Measurements from ENCODE around the gene HS6ST3. TPM values are rescaled to one million over a fixed set of nuclear protein-coding genes. Genes with fewer than 3 reads are reported as not detected.

The HS6ST3 gene
- total and polyA plus RNA-seq, 12 donors, result 2.1 to 27.1 (median 6.2) TPM

DNA sequence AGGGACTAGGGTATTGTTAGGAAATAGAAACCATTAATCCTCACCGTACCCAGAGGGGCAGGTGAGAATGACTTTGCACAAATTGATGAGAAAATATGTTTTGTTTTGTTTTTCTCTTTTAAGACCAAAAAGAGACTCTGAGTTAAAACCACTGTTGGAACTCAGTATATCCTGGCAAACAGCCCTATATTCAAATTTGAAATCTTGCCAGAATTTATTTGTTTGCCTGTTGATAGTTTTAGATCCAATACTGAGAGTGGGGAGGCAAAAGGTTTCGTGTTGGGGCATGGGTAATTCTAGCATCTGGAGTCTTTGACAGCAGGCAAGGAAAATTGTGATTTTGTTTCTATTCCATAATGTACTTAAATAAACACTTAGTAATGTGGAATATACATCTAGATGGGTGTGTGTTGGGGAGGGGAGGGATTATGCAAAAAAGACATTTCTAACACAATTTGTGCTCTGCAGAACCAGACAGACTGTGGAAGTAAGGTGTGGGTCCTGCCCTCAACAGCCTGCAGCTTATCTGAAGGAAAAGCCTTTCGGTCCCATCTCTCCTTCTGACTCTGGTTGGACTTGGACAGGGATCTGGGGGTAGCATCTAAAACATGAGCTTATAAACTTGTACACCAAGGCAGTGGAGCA lies 713.7 kb downstream of the HS6ST3 start:
- no peak for DNase-seq
- intact Hi-C loops (cut with DNase I), result loop anchor here in 1 of 2 donors (10.0 kb wide), 1 partner anchor 789 kb away; no protein-coding TSS in a partner anchor
- H3K27me3 ChIP-seq, result no peaks in the 10 kb centered on the region
- WGBS, 4 donors, result 87 to 93% (median 89%) methylated on average over 3 of the region's 3 CpGs
- H3K4me1 ChIP-seq (replicated peaks in 1 of 2), result no peaks in the 10 kb centered on the region
- no peak for TF ChIP-seq POLR2A (IDR thresholded peaks at IDR 0.05)
- TF ChIP-seq, protein P1, sequence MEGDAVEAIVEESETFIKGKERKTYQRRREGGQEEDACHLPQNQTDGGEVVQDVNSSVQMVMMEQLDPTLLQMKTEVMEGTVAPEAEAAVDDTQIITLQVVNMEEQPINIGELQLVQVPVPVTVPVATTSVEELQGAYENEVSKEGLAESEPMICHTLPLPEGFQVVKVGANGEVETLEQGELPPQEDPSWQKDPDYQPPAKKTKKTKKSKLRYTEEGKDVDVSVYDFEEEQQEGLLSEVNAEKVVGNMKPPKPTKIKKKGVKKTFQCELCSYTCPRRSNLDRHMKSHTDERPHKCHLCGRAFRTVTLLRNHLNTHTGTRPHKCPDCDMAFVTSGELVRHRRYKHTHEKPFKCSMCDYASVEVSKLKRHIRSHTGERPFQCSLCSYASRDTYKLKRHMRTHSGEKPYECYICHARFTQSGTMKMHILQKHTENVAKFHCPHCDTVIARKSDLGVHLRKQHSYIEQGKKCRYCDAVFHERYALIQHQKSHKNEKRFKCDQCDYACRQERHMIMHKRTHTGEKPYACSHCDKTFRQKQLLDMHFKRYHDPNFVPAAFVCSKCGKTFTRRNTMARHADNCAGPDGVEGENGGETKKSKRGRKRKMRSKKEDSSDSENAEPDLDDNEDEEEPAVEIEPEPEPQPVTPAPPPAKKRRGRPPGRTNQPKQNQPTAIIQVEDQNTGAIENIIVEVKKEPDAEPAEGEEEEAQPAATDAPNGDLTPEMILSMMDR (IDR thresholded peaks at IDR 0.05), result no peak
- H3K27ac ChIP-seq, result no peak overlapping the region
- H3K36me3 ChIP-seq (replicated peaks in 1 of 2), result no peaks in the 10 kb centered on the region
- H3K9me3 ChIP-seq (replicated peaks in 1 of 3), result no peaks in the 10 kb centered on the region
- no peak overlapping the region for H3K4me3 ChIP-seq

DNA sequence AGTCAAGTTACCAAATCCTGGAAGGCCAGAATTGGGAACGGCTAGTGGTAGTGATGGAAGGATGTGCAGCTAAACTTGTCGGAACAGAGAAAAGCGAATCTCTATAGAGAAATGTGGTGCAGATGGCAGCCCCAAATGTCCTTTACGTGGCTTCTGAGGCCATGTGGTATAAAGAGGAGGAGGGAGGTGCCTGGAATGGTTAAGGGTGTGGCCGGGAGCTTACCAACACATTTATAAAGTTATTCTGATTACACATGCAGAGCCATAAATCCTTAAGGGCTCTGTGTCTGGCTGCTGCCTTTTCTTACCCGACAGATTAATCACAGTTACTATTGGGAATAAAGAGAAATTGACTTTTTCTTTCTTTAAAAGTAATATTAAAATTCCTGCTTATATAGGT lies 714.3 kb downstream of the HS6ST3 start:
- Histone ChIP-seq H3K4me3 (no peak overlapping the region), H3K36me3 (replicated peaks in 1 of 2) (no peaks in the 10 kb centered on the region), H3K9me3 (replicated peaks in 1 of 3) (no peaks in the 10 kb centered on the region), H3K27ac (no peak overlapping the region), H3K27me3 (no peaks in the 10 kb centered on the region), H3K4me1 (replicated peaks in 1 of 2) (no peaks in the 10 kb centered on the region)
- DNase-seq, result no peak
- intact Hi-C loops (cut with DNase I), result loop anchor here in 1 of 2 donors (10.0 kb wide), 1 partner anchor 789 kb away; no protein-coding TSS in a partner anchor
- TF ChIP-seq, protein P1 (IDR thresholded peaks at IDR 0.05), result no peak
- no peak for TF ChIP-seq POLR2A (IDR thresholded peaks at IDR 0.05)
- 90 to 94% (median 91%) methylated on average over 6 of the region's 6 CpGs for WGBS, 4 donors

DNA sequence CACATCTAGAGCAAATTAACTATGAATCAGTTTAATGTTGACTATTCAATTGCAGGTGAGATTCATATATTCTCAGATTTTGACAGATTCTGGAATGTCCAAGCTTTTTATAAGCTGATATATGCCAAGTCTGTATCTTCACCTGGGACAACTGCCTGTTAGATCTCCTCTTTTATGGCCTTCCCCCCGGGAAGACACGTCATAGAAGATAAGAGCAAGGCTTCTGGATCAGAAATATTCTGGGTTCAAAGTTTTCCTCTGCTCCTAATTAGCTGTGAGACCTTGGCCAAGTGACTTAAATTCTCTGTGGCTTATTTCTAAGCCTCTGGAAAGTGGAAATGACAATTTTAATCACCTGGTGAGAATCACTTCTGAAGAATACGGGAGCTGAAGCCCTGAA lies 716.8 kb downstream of the HS6ST3 start:
- H3K27ac ChIP-seq, result no peak overlapping the region
- no peaks in the 10 kb centered on the region for H3K27me3 ChIP-seq
- 59 to 63% (median 62%) methylated on average over 3 of the region's 3 CpGs for WGBS, 4 donors
- intact Hi-C loops (cut with DNase I), result loop anchor here in 1 of 2 donors (10.0 kb wide), 1 partner anchor 792 kb away; no protein-coding TSS in a partner anchor
- H3K36me3 ChIP-seq (replicated peaks in 1 of 2), result no peaks in the 10 kb centered on the region
- no peak for DNase-seq
- H3K9me3 ChIP-seq (replicated peaks in 1 of 3), result no peaks in the 10 kb centered on the region
- TF ChIP-seq, protein P1 (IDR thresholded peaks at IDR 0.05), result no peak
- no peak for TF ChIP-seq POLR2A (IDR thresholded peaks at IDR 0.05)
- no peaks in the 10 kb centered on the region for H3K4me1 ChIP-seq (replicated peaks in 1 of 2)
- no peak overlapping the region for H3K4me3 ChIP-seq

DNA sequence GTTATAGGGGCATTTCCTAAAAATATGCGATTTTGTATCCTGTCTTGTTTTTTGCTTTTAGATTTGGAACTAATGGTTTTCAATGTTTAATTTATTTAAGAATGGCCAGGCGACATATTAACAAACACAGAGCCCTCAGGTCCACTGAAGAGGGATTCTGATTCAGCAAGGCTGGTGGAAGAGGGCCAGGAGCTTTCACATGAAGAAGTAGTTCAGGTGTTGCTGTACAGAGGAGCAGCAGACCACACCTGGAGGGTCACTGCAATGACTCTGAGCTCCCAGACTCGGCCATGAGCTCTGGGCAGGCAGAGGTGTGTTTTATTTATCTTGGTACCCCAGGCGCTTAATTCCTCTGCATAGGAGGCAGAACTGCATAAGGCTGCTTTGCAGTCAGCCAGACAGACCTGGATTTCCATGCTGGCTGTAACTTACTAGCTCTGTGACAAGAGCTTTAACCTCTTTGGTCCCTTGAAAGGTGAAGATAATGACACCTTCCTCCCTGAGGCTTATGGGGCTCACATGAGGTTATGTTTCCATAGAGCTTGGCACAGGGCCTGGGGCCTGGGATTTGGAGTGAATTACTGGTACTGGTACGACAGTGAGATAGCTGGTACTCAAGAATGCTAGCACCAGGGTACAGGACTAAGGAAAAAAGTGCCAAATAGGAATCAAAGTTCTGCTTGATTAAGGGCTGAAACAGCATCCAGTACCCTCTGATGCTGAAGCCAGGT lies 719.6 kb downstream of the HS6ST3 start:
- Histone ChIP-seq H3K4me1 (replicated peaks in 1 of 2) (no peaks in the 10 kb centered on the region), H3K27me3 (no peaks in the 10 kb centered on the region)
- intact Hi-C loops (cut with DNase I), result loop anchor here in 1 of 2 donors (10.0 kb wide), 1 partner anchor 795 kb away; no protein-coding TSS in a partner anchor

More for the DNA sequence above, 719.6 kb downstream of the HS6ST3 start:
- DNase-seq, result no peak
- 76 to 90% (median 84%) methylated on average over 4 to 5 of the region's 5 CpGs for WGBS, 4 donors
- no peak overlapping the region for H3K27ac ChIP-seq
- no peak overlapping the region for H3K4me3 ChIP-seq
- TF ChIP-seq, protein P1 (IDR thresholded peaks at IDR 0.05), result no peak
- TF ChIP-seq POLR2A (IDR thresholded peaks at IDR 0.05), result no peak
- no peaks in the 10 kb centered on the region for H3K36me3 ChIP-seq (replicated peaks in 1 of 2)
- H3K9me3 ChIP-seq (replicated peaks in 1 of 3), result no peaks in the 10 kb centered on the region

Measured in adrenal gland (tissue), 12 donors.